HT-29 (cell line): ENCODE measurements around the gene UNC5B. TPM values are rescaled to one million over a fixed set of nuclear protein-coding genes. Genes with fewer than 3 reads are reported as not detected.

Experiments used
- DNase-seq: peaks from one replicate; pipeline ENCODE4 v3.0.0-alpha.2; 2015; ENCODE audit warnings: low spot score
- total RNA-seq: library from RNA; depleted of rRNA; stranded (reverse); fragments of >200 nt; shearing (Covaris generic); gene quantifications from 2 replicates; pipeline ENCODE4 v1.2.3, GENCODE V29; 2014

UNC5B gene
- total RNA-seq, 1 experiment from 2014 or later, result 0.51 TPM

- DNase-seq, result no peak
Measured at GRCh38 chr10:71222601-71223346, 10.4 kb downstream of the UNC5B start.

GRCh38 chr10:71223347-71224058 is 11.1 kb downstream of the UNC5B start:
- no peak for DNase-seq

- DNase-seq, result no peak
Measured at GRCh38 chr10:71225291-71226058, 13.1 kb downstream of the UNC5B start.

- DNase-seq, result no peak
Measured at GRCh38 chr10:71228875-71229675, 16.7 kb downstream of the UNC5B start.

GRCh38 chr10:71229726-71230655 is 17.6 kb downstream of the UNC5B start:
- no peak for DNase-seq

GRCh38 chr10:71230656-71231025 is 18.3 kb downstream of the UNC5B start:
- no peak for DNase-seq

GRCh38 chr10:71231206-71231605 is 18.8 kb downstream of the UNC5B start:
- no peak for DNase-seq

- no peak for DNase-seq
Measured at GRCh38 chr10:71232089-71232998, 20.0 kb downstream of the UNC5B start.

GRCh38 chr10:71233482-71233892 is 21.1 kb downstream of the UNC5B start:
- DNase-seq, result no peak

- DNase-seq, result no peak
Measured at GRCh38 chr10:71234004-71234894, 21.9 kb downstream of the UNC5B start.

- DNase-seq, result no peak
Measured at GRCh38 chr10:71234970-71235685, 22.8 kb downstream of the UNC5B start.

- DNase-seq, result no peak
Measured at GRCh38 chr10:71235808-71236207, 23.4 kb downstream of the UNC5B start.

GRCh38 chr10:71236286-71236685 is 23.9 kb downstream of the UNC5B start:
- no peak for DNase-seq

GRCh38 chr10:71236822-71237682 is 24.7 kb downstream of the UNC5B start:
- DNase-seq, result no peak

GRCh38 chr10:71237843-71238623 is 25.7 kb downstream of the UNC5B start:
- DNase-seq, result no peak

- DNase-seq, result no peak
Measured at GRCh38 chr10:71238626-71239025, 26.3 kb downstream of the UNC5B start.
